Renal cortex interstitium (tissue), 15 donors: Measurements from ENCODE around the gene SEC61G. TPM values are rescaled to one million over a fixed set of nuclear protein-coding genes. Genes with fewer than 3 reads are reported as not detected.

Source experiments
- DNase-seq, 11 donors: peaks; one replicate each; pipeline ENCODE4 v3.0.0-alpha.2; 2013; ENCODE audit warnings: low read depth in 9 of 11, low spot score in 4 of 11; ENCODE audit errors: extremely low read depth in 1 of 11
- long read RNA-seq, 16 experiments: transcript quantifications; one replicate each; lab custom pipeline, GENCODE V29; 2026
- polyA plus RNA-seq, 3 donors: library from polyadenylated mRNA; unstranded; fragments of 120-200 nt; gene quantifications; one replicate each; pipeline ENCODE4 v1.2.1, GENCODE V29; 2013; ENCODE audit not compliant: insufficient read length in 3 of 3

The SEC61G gene
- polyA plus RNA-seq: 100 to 1,000 TPM; 166 to 200 (median 184) TPM
- long read RNA-seq, donor 1, transcript SEC61G-202 (4 exons, 459 nt): minor isoform, 13 of 120 reads
- long read RNA-seq, donor 1, transcript SEC61G-201 (4 exons, 462 nt): major isoform, 86 of 120 reads
- long read RNA-seq, donor 1, partial matches to known transcripts: 19 of 120 reads
- long read RNA-seq, donor 1, other reads (novel, unspliced or antisense): 0 of 120 reads
- long read RNA-seq, donor 2, transcript SEC61G-202 (4 exons, 459 nt): minor isoform, 12 of 111 reads
- long read RNA-seq, donor 2, transcript SEC61G-201 (4 exons, 462 nt): major isoform, 83 of 111 reads
- long read RNA-seq, donor 2, partial matches to known transcripts: 14 of 111 reads
- long read RNA-seq, donor 2, other reads (novel, unspliced or antisense): 0 of 111 reads
- long read RNA-seq, donor 3, transcript SEC61G-202 (4 exons, 459 nt): minor isoform, 19 of 200 reads
- long read RNA-seq, donor 3, transcript SEC61G-201 (4 exons, 462 nt): major isoform, 161 of 200 reads
- long read RNA-seq, donor 3, partial matches to known transcripts: 17 of 200 reads
- long read RNA-seq, donor 3, other reads (novel, unspliced or antisense): 0 of 200 reads
- long read RNA-seq, donor 4, transcript SEC61G-201 (4 exons, 462 nt): major isoform, 96 of 112 reads
- long read RNA-seq, donor 4, transcript SEC61G-202 (4 exons, 459 nt): minor isoform, 7 of 112 reads
- long read RNA-seq, donor 4, partial matches to known transcripts: 5 of 112 reads
- long read RNA-seq, donor 4, other reads (novel, unspliced or antisense): 0 of 112 reads
- long read RNA-seq, donor 5: 0 reads
- long read RNA-seq, donor 6, transcript SEC61G-201 (4 exons, 462 nt): major isoform, 101 of 129 reads
- long read RNA-seq, donor 6, transcript SEC61G-202 (4 exons, 459 nt): minor isoform, 13 of 129 reads
- long read RNA-seq, donor 6, partial matches to known transcripts: 11 of 129 reads
- long read RNA-seq, donor 6, other reads (novel, unspliced or antisense): 0 of 129 reads
- long read RNA-seq, donor 7, transcript SEC61G-202 (4 exons, 459 nt): minor isoform, 14 of 215 reads
- long read RNA-seq, donor 7, transcript SEC61G-201 (4 exons, 462 nt): major isoform, 183 of 215 reads
- long read RNA-seq, donor 7, partial matches to known transcripts: 17 of 215 reads
- long read RNA-seq, donor 7, other reads (novel, unspliced or antisense): 0 of 215 reads
- long read RNA-seq, donor 8: 0 reads
- long read RNA-seq, donor 9, transcript SEC61G-202 (4 exons, 459 nt): minor isoform, 9 of 108 reads
- long read RNA-seq, donor 9, transcript SEC61G-201 (4 exons, 462 nt): major isoform, 92 of 108 reads
- long read RNA-seq, donor 9, partial matches to known transcripts: 6 of 108 reads
- long read RNA-seq, donor 9, other reads (novel, unspliced or antisense): 0 of 108 reads
- long read RNA-seq, donor 10, transcript SEC61G-201 (4 exons, 462 nt): major isoform, 121 of 156 reads
- long read RNA-seq, donor 10, transcript SEC61G-202 (4 exons, 459 nt): minor isoform, 15 of 156 reads
- long read RNA-seq, donor 10, partial matches to known transcripts: 17 of 156 reads
- long read RNA-seq, donor 10, other reads (novel, unspliced or antisense): 0 of 156 reads
- long read RNA-seq, donor 11, transcript SEC61G-201 (4 exons, 462 nt): major isoform, 68 of 75 reads
- long read RNA-seq, donor 11, partial matches to known transcripts: 0 of 75 reads
- long read RNA-seq, donor 11, other reads (novel, unspliced or antisense): 0 of 75 reads
- long read RNA-seq, donor 12, transcript SEC61G-202 (4 exons, 459 nt): minor isoform, 8 of 70 reads
- long read RNA-seq, donor 12, transcript SEC61G-201 (4 exons, 462 nt): major isoform, 51 of 70 reads
- long read RNA-seq, donor 12, partial matches to known transcripts: 9 of 70 reads
- long read RNA-seq, donor 12, other reads (novel, unspliced or antisense): 0 of 70 reads
- long read RNA-seq, donor 13: 0 reads
- long read RNA-seq, donor 14, transcript SEC61G-202 (4 exons, 459 nt): minor isoform, 11 of 98 reads
- long read RNA-seq, donor 14, transcript SEC61G-201 (4 exons, 462 nt): major isoform, 79 of 98 reads
- long read RNA-seq, donor 14, partial matches to known transcripts: 5 of 98 reads
- long read RNA-seq, donor 14, other reads (novel, unspliced or antisense): 0 of 98 reads
- long read RNA-seq, donor 15, transcript SEC61G-201 (4 exons, 462 nt): major isoform, 39 of 44 reads
- long read RNA-seq, donor 15, partial matches to known transcripts: 0 of 44 reads
- long read RNA-seq, donor 15, other reads (novel, unspliced or antisense): 0 of 44 reads
- long read RNA-seq, donor 16, transcript SEC61G-204 (4 exons, 512 nt): minor isoform, 7 of 263 reads
- long read RNA-seq, donor 16, transcript SEC61G-207 (3 exons, 661 nt): minor isoform, 7 of 263 reads
- long read RNA-seq, donor 16, transcript SEC61G-201 (4 exons, 462 nt): major isoform, 211 of 263 reads
- long read RNA-seq, donor 16, transcript SEC61G-202 (4 exons, 459 nt): minor isoform, 17 of 263 reads
- long read RNA-seq, donor 16, partial matches to known transcripts: 21 of 263 reads
- long read RNA-seq, donor 16, other reads (novel, unspliced or antisense): 0 of 263 reads

DNA sequence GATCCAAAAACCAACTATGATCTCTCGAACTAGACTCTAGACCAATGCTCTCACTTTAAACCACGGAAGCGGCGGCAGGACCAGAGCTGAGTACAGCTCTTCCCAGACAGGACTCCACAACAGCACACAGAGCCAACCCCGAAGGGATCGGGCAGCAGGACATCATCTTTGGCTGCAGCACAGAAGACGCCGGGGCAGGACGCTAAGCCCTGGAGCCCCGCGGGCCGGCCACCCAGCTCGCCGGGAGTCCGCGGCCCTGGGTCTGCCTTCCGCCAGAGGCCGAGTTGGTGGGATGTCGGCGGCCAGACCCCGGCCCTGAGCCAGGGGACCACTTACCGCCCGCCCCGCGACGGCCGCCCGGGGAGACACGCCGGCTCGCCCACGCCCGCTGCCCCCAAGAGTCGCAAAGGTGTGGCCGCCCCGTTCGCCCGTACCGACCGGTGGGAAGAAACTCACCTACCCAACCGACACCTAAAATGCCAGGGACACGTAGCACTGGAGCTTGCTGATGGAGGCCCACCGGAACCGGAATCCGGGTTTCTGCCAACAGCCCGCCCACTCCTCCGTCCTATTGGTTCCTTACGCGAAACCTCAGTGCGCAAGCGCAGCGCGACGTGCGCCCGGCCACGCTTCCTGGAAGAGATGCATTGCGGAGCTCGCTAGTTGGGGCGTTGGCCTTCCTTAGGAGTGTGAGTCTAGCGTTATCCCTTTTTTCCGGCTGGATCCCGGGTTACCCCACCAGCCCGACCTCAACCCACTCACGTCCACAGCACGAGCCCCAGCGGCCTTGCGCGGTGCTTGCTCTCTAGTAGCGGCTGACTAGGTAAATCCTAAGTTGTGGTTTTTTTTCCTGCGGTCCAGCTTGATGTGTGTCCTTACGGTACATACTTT, at the start of gene SEC61G:
Gene SEC61G (minus strand): TSS at position 510 of the 891 bp plus-strand sequence. CDS start 1,623 bp downstream, outside the sequence.
- peak; percentile 90 to 98 (median 95) for DNase-seq

DNA sequence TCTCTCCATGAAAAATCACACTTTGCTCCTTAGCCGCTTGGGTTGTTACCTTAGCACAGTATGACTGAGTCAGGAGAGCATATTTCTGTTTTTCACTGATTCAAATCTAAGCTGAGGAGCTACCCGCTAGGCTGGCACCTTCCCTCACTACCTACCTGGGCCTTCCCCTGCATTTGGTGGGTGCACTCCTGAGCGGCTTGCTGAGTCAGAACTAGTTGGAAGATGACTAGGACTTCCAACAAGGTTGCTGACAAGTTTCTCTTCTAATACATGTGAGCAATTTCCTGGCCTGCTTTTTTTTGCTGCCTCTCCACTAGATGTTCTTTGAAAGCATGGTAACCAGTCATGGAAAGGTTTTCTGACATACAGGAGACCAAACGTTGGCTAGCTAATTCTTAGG, 43.8 kb upstream of the SEC61G start:
- DNase-seq: no peak

DNA sequence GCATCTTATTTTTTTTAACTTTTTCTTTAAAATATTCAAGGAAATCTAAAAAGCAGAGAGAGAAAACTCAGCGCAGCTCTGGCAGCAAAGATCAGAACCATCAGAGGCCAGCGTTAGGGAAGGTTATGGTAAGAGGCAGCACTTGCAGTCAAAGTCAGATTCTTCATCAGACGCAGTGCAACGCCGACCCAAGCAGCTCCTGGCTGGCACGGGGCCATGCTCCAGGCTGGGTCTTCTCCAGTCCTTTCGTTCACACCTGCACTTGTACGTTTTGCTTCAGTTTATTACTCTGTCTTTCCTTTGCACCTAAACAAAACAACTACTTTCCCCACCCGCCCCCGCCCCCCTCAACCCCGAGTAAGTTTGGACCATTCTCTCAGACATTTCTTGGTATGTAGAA, 43.1 kb upstream of the SEC61G start:
- DNase-seq: no peak

DNA sequence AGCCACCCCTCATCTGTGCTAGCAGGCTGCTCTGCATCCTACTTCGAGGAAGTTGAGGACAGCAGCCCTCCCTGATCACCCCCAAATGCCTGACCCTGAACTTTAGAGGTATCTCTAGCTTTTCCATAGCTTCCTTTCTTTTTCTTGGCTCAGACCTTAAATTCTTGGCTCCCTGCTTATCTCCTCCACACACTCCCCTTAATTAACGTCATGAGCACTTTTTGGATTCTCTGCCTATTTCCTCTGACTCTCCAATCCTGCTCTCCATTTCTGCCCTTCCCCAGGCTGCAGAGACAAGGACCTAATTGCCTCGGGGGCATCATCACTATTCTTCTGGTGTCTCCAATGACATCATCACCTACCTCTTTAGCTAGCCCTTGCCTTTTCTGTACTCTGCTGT, 40.8 kb upstream of the SEC61G start:
- DNase-seq: no peak

DNA sequence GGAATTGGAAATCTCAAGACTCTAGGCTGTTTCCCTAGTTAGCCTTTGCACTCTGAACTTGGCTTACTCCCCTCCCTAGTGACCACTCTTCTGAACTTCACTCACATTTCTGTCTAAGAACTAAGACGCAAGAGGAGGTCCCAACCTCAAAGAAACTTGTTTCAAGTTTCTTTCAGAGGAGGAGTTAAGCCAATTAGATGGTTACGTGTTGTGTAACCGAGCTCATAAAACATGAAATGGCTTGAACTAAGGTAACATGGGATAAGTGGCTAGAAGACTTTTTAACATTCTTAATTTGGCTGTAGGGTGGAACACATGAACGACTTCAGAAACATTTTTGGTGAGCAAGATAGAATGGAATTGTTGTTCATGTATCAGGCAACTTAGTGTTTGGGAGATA, 39.5 kb upstream of the SEC61G start:
- no peak for DNase-seq

DNA sequence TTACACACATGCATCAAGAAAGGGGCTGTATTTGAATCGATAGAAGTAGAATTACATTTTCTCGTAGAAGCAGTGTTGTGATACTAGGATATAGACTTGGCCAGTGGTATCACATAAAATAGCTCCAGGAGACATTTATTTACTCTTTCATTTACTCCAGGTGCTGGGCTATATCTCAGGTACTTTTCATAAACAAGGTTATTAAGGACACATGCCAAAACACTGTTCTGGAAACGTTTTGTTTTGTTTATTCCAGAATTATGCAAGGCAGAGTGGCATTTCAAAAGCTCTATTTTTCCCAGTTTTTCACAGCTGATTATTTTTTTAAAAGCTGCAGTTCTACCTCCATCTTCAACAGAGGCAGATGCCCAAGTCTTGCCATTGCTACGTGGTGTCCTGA, 37.8 kb upstream of the SEC61G start:
- no peak for DNase-seq

DNA sequence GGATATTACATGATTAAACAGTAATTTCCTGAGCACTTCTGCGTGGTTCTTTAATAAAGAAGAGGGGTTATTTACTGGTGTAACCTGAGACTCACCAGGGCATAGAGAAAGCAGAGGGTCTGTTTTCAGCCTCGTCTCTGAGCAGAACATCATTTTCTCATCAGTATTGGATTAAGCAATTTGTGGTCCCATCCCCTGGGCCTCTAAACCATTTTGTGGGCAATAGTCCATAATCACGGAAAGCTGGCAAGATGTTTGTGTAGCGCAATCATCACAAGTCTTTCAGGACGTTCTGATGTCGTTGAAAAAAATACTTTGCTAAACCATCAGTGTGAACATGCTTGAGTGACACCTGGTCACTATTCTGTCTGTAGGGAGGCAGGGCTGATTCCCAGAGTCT, 37.1 kb upstream of the SEC61G start:
- no peak for DNase-seq

DNA sequence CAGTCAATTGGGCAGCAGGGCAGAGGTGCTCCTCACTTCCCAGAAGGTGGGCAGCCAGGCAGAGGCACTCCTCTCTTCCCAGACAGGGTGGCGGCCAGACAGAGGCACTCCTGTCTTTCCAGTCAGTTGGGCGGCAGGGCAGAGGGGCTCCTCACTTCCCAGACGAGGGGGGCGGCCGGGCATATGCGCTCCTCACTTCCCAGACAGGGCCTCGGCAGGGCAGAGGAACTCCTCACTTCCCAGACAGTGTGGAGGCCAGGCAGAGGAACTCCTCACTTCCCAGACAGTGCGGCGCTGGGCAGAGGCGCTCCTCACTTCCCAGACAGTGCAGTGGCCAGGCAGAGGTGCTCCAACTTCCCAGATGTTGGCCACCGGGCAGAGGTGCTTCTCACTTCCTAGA, 33.4 kb upstream of the SEC61G start:
- DNase-seq: no peak

DNA sequence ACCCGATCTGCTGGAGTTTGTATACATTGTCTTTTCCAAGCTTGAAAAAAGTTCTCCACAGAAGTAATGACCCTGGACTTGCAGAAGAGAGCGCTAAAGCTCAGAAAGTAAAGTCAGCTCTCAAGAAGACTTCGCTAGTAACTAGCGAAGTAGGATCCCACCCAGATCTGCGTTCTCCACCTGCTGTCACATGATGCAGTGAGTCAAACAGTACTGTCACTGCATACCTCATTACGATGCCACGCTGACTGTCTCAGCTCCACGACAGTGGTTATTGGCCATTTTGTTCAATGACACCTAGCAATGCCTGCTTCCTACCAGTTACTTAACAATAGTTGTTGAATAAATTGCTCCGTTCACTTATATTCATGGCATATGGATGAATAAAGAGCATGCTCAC, 29.7 kb upstream of the SEC61G start:
- DNase-seq: peak in 9 of 11 donors; percentile 39 to 67 (median 62)

DNA sequence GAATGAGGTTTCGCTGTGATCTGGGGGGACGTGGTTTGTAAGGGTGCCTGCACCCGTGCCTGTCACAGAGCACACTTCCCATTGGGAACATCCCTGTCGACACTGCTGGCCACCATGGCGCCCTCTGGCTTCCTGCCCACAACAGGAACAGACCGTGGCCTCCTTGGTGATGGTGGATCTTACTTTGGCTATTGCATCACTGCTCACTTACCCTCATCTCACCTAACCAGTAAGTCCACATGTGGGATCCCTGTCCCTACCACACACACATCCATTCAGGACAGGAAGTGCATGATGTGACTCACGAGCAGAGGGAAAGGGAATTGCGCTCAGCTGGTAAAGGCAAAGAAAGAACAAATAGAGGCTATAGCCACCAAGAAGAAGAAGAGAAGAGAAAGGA, 26.2 kb upstream of the SEC61G start:
- no peak for DNase-seq

DNA sequence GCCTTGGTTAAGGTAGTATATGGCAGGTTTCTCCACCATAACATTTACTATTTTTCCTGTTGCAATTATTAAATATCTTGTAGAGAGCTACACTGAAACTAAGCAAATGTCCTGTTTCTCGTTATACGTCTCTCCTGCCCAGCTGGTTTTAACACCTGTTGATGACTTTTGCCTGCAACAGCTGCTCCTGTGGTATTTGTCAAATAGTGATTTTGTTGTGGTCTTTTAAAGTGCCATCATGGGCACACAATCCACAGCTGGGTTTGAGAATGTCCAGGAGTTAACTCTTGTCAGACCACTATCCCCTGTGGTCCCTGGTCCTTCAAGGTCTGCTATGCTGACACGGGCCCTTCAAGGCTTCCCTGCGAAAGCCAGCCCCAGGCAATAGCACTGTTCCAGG, 24.9 kb upstream of the SEC61G start:
- no peak for DNase-seq

DNA sequence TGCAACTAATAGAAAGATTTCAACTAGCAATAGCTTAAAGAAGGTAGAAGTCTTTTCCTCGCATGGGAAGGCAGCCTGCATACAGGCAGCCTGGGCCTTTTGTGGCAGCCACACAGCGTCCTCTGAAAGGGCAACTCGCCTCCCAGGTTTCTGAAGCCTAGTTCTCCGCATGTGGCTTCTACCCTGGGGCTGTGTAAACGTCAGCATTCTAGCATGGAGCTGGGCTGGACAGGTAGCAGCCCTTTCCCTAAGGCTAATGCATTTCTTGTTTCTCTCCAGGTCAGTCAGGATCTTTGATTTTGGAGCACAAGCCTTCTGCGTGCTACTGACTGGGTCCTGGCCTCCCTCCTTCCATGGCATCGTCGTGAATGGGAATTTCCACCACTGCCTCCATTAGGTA, 23.8 kb upstream of the SEC61G start:
- no peak for DNase-seq

DNA sequence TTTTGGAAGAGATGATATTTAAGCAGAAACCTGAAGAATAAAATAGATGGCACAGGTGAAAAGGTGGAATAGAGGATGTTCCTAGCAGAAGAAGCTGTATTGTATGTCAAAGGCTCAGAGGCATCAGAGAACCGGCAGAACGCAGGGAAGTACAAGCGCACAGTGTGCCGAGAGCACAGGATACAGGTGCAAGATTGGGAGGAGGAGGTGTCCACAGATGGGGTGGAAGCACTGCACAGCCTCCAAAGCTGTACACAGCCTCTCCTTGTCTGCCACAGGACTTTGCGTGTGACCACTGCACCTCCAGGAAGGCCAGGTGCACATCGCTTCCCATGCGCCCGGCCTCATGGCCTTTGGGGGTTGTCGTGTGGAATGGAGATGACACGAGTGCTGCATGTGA, 23.3 kb upstream of the SEC61G start:
- no peak for DNase-seq

DNA sequence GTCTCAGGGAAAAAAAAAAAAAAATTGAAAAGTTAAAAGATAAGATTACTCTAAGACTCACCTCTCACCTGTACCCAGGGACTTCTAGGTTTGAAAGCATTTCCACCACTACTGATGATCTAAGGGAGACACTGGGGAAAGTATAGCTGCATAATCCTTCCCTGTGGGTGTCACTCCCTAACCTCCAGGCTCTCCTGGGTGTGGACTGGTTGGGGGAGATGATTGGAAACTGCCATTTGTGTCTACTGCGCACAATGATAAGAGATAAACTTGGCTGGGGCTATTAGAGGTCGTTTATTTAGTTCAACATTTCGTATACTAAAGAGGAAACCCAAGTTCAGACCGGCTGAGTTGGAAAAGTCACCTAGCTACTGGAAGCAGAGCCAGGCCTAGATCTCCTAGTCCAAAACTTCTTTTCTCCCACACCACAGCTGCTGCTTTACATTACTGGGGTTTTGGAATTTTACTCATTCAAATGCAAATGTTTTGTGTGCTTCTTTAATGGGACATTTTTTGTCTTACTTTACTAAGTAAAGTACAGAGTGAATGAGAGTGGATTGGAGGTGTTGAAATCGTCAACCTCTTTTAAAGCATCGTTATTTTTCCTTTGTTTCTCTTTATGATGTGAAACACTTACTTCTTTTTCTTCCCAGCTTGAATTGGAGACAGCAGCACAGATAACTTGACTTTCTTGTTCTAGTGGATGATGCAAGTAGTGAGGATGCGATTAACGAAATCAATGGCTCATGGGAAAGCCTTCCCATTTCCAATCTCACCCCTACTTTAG, 22.3 kb upstream of the SEC61G start:
- DNase-seq: no peak

DNA sequence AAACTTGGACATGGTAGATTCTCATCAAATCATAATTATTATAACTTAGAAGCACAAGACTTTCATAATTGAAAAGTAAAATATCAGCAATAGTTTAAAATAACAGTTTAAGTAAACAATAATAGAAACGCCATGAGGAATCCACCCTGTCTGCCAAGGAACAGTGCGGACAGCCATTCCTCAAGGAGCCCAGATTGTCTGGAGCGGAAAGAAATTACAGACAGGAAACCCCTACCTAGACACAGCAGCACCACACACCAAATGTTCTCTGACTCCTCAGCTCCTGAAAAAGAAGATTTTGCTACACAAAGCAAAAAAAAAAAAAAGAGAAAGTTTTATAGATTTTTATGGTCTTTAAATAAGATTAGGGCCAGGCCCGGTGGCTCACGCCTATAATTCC, 21.5 kb upstream of the SEC61G start:
- DNase-seq: no peak
